OCI-M2 (cell line): ENCODE results near the gene ZNF277.
"Not testable (repeated sequence)": the region's sequence is repeated elsewhere in the genome, so short reads cannot be mapped to it uniquely, and the experiment has no call there.

Source experiments
- DNase-seq: peaks from one replicate; lab custom pipeline; 2025; ENCODE audit not compliant: unreplicated experiment; lab: John Stamatoyannopoulos, UW

ZNF277 gene

GRCh38 chr7:112286250-112287086 lies 80.0 kb downstream of the ZNF277 start:
- DNase-seq: no peak

- no peak for DNase-seq
Measured at GRCh38 chr7:112288301-112288700, 81.8 kb downstream of the ZNF277 start.

GRCh38 chr7:112290065-112290464 lies 83.6 kb downstream of the ZNF277 start:
- DNase-seq: no peak

- DNase-seq: no peak
Measured at GRCh38 chr7:112292162-112292561, 85.7 kb downstream of the ZNF277 start.

- no peak for DNase-seq
Measured at GRCh38 chr7:112293416-112293815, 86.9 kb downstream of the ZNF277 start.

- DNase-seq: no peak
Measured at GRCh38 chr7:112296432-112296831, 89.9 kb downstream of the ZNF277 start.

- DNase-seq: no peak
Measured at GRCh38 chr7:112297681-112298080, 91.2 kb downstream of the ZNF277 start.

GRCh38 chr7:112298543-112299100 lies 92.1 kb downstream of the ZNF277 start:
- DNase-seq: no peak

GRCh38 chr7:112300072-112300471 lies 93.6 kb downstream of the ZNF277 start:
- DNase-seq: no peak

GRCh38 chr7:112300831-112301407 lies 94.4 kb downstream of the ZNF277 start:
- DNase-seq: no peak

- no peak for DNase-seq
Measured at GRCh38 chr7:112302566-112302965, 96.1 kb downstream of the ZNF277 start.

GRCh38 chr7:112306903-112307302 lies 100.4 kb downstream of the ZNF277 start:
- DNase-seq: no peak

GRCh38 chr7:112307506-112307905 lies 101.0 kb downstream of the ZNF277 start:
- DNase-seq: no peak

GRCh38 chr7:112308974-112309373 lies 102.5 kb downstream of the ZNF277 start:
- no peak for DNase-seq

GRCh38 chr7:112316803-112317202 lies 110.3 kb downstream of the ZNF277 start:
- not testable (repeated sequence) for DNase-seq

GRCh38 chr7:112322070-112322469 lies 115.6 kb downstream of the ZNF277 start:
- DNase-seq: no peak

GRCh38 chr7:112327566-112327965 lies 121.1 kb downstream of the ZNF277 start:
- no peak for DNase-seq

- no peak for DNase-seq
Measured at GRCh38 chr7:112331492-112331891, 125.0 kb downstream of the ZNF277 start.

- no peak for DNase-seq
Measured at GRCh38 chr7:112334366-112334765, 127.9 kb downstream of the ZNF277 start.

GRCh38 chr7:112336261-112336660 lies 129.8 kb downstream of the ZNF277 start:
- DNase-seq: no peak

GRCh38 chr7:112336936-112337576 lies 130.6 kb downstream of the ZNF277 start:
- DNase-seq: no peak

- DNase-seq: no peak
Measured at GRCh38 chr7:112337892-112338291, 131.4 kb downstream of the ZNF277 start.
